A549 (cell line): ENCODE measurements around the gene CBARP. TPM values are rescaled to one million over a fixed set of nuclear protein-coding genes. Genes with fewer than 3 reads are reported as not detected.

Experiments
- BHLHE40 ChIP-seq: IDR thresholded peaks from 2 replicates; pipeline ENCODE4 v1.6.1; 2012; ENCODE audit warnings: low read depth, low read length, inconsistent platforms
- CBX2 ChIP-seq: fragments of 200-600 bp; sonication (generic); IDR thresholded peaks from 2 replicates; pipeline ENCODE4 v1.6.1; 2016; ENCODE audit warnings: low read depth, mild to moderate bottlenecking, borderline replicate concordance
- CBX8 ChIP-seq: fragments of 200-600 bp; sonication (generic); IDR thresholded peaks from 2 replicates; pipeline ENCODE4 v1.6.1; 2016
- CHD2 ChIP-seq: fragments of 150-350 bp; IDR thresholded peaks from 2 replicates; pipeline ENCODE4 v1.6.1; 2014; ENCODE audit warnings: low read length; ENCODE audit not compliant: partially characterized antibody
- E2F6 ChIP-seq: IDR thresholded peaks from 2 replicates; pipeline ENCODE4 v1.6.1; 2012; ENCODE audit warnings: low read depth, borderline replicate concordance
- EHMT2 ChIP-seq: fragments of 200-600 bp; sonication (generic); IDR thresholded peaks from 2 replicates; pipeline ENCODE4 v1.6.1; 2016; ENCODE audit warnings: antibody characterized with exemption, low read depth, mild to moderate bottlenecking, moderate library complexity
- ESRRA ChIP-seq: fragments of 150-350 bp; IDR thresholded peaks from 2 replicates; pipeline ENCODE4 v1.6.1; 2014; ENCODE audit warnings: mild to moderate bottlenecking, low read length, borderline replicate concordance
- FOSB ChIP-seq: fragments of 250-450 bp; sonication (Bioruptor Pico); IDR thresholded peaks from 2 replicates; pipeline ENCODE4 v1.5.0; 2020; ENCODE audit warnings: mild to moderate bottlenecking, moderate library complexity
- FOXS1 ChIP-seq: fragments of 250-450 bp; sonication (Bioruptor Pico); IDR thresholded peaks from 2 replicates; pipeline ENCODE4 v1.5.0; 2020; ENCODE audit warnings: mild to moderate bottlenecking, moderate library complexity
- HOXB13 ChIP-seq: fragments of 250-450 bp; sonication (Bioruptor Pico); IDR thresholded peaks from 2 replicates; pipeline ENCODE4 v1.5.0; 2020; ENCODE audit warnings: low read depth, mild to moderate bottlenecking, moderate library complexity
- HOXB5 ChIP-seq: fragments of 250-450 bp; sonication (Bioruptor Pico); IDR thresholded peaks from 2 replicates; pipeline ENCODE4 v1.5.0; 2020; ENCODE audit warnings: mild to moderate bottlenecking, moderate library complexity
- JUN ChIP-seq, 2 experiments: fragments of >200 bp; sonication (Bioruptor Twin); formaldehyde crosslinking; IDR thresholded peaks; 2 replicates in 1 of 2; 3 replicates in 1 of 2; pipeline ENCODE4 v1.6.1; 2016 to 2017
- KDM1A ChIP-seq: fragments of 200-600 bp; sonication (generic); IDR thresholded peaks from 2 replicates; pipeline ENCODE4 v1.6.1; 2016; ENCODE audit warnings: low read depth, mild to moderate bottlenecking
- KDM5A ChIP-seq: fragments of 200-600 bp; sonication (generic); IDR thresholded peaks from 2 replicates; pipeline ENCODE4 v1.6.1; 2016; ENCODE audit warnings: antibody characterized with exemption, mild to moderate bottlenecking
- MAFK ChIP-seq: fragments of 450-650 bp; IDR thresholded peaks from 2 replicates; pipeline ENCODE4 v1.6.1; 2014; ENCODE audit not compliant: partially characterized antibody
- NFE2L2 ChIP-seq: fragments of 150-350 bp; conservative IDR thresholded peaks from 2 replicates; pipeline ENCODE4 v1.6.1; 2014; ENCODE audit warnings: low read length
- NR3C1 ChIP-seq: fragments of >200 bp; sonication (Bioruptor Twin); formaldehyde crosslinking; IDR thresholded peaks from 3 replicates; pipeline ENCODE4 v1.6.1; 2017
- PBX3 ChIP-seq: IDR thresholded peaks from 2 replicates; pipeline ENCODE4 v1.6.1; 2012
- POLR2A ChIP-seq: IDR thresholded peaks from 2 replicates; pipeline ENCODE4 v1.6.1; 2012; ENCODE audit warnings: mild to moderate bottlenecking, low read length
- POLR2AphosphoS2 ChIP-seq: conservative IDR thresholded peaks from 2 replicates; pipeline ENCODE4 v1.6.1; 2012; ENCODE audit warnings: low read length, improper control_type of control experiment, inconsistent platforms
- RAD21 ChIP-seq, 2 experiments: fragments of >200 bp in 1 of 2; sonication (Bioruptor Twin) in 1 of 2; formaldehyde crosslinking in 1 of 2; IDR thresholded peaks in 1 of 2; conservative IDR thresholded peaks in 1 of 2; 2 replicates in 1 of 2; 3 replicates in 1 of 2; pipeline ENCODE4 v1.6.1; 2012 to 2018; ENCODE audit warnings: inconsistent platforms in 1 of 2
- RARB ChIP-seq: fragments of 250-450 bp; sonication (Bioruptor Pico); IDR thresholded peaks from 2 replicates; pipeline ENCODE4 v1.8.0; 2021; ENCODE audit warnings: mild to moderate bottlenecking, moderate library complexity
- RCOR1 ChIP-seq: fragments of 150-350 bp; IDR thresholded peaks from 2 replicates; pipeline ENCODE4 v1.6.1; 2014; ENCODE audit warnings: antibody characterized with exemption, low read length, low read depth
- RFX5 ChIP-seq: fragments of 450-650 bp; IDR thresholded peaks from 2 replicates; pipeline ENCODE4 v1.7.1; 2014; ENCODE audit warnings: antibody characterized with exemption, mild to moderate bottlenecking, moderate library complexity
- RNF2 ChIP-seq: fragments of 200-600 bp; sonication (generic); IDR thresholded peaks from 2 replicates; pipeline ENCODE4 v1.6.1; 2016; ENCODE audit warnings: low read depth, mild to moderate bottlenecking, antibody characterized with exemption, moderate library complexity, borderline replicate concordance
- TFCP2L1 ChIP-seq: fragments of 250-450 bp; sonication (Bioruptor Pico); IDR thresholded peaks from 2 replicates; pipeline ENCODE4 v1.5.0; 2021; ENCODE audit warnings: mild to moderate bottlenecking
- ZNF302 ChIP-seq: fragments of 250-450 bp; sonication (Bioruptor Pico); IDR thresholded peaks from 2 replicates; pipeline ENCODE4 v1.9.0; 2021; ENCODE audit warnings: inconsistent platforms, mild to moderate bottlenecking, moderate library complexity
- polyA plus RNA-seq, 4 experiments: library from polyadenylated mRNA; depleted of rRNA in 3 of 4; stranded (reverse); fragments of >200 nt; fragmentation: RNase III in 1 of 4; extraction: RNeasy Plus Mini Kit Qiagen cat#74134 plus additional on column Dnase treatment in 1 of 4; gene quantifications; 2 replicates in 3 of 4; 3 replicates in 1 of 4; pipeline ENCODE4 v1.2.3, GENCODE V29; 2011 to 2017
- TF ChIP-seq, protein P1 (sequence below): IDR thresholded peaks from 2 replicates; pipeline ENCODE4 v1.6.1; 2012
- TF ChIP-seq, protein P2 (sequence below): fragments of 250-450 bp; sonication (Bioruptor Pico); IDR thresholded peaks from 2 replicates; pipeline ENCODE4 v1.5.0; 2021; ENCODE audit warnings: mild to moderate bottlenecking, moderate library complexity, borderline replicate concordance
- TF ChIP-seq, protein P3 (sequence below): fragments of 150-350 bp; IDR thresholded peaks from 2 replicates; pipeline ENCODE4 v1.6.1; 2014; ENCODE audit warnings: low read depth, mild to moderate bottlenecking, low read length

The CBARP gene
- polyA plus RNA-seq, 2 of the 4 experiments (the other 2 are of a cell fraction) = 0.19 to 2.0 TPM

GRCh38 chr19:1249298-1249989 is 11.6 kb upstream of the CBARP start (continued):
- TF ChIP-seq MAFK (no peak), HOXB5 (CRISPR knock-in tag) (no peak), POLR2A (peak; percentile 91), RCOR1 (no peak), ESRRA (no peak), POLR2AphosphoS2 (no peak), RFX5 (no peak), PBX3 (no peak), EHMT2 (no peak), CBX2 (no peak), ZNF302 (CRISPR knock-in tag) (no peak), RNF2 (no peak), HOXB13 (CRISPR knock-in tag) (no peak), NR3C1 (no peak), RARB (CRISPR knock-in tag) (no peak), JUN (IDR thresholded peaks at IDR 0.05) (peak; percentile 73 to 77; a peak in 3 of 5 replicates), BHLHE40 (no peak), NFE2L2 (no peak), RAD21 (conservative IDR thresholded peaks at IDR 0.05 in 1 of 2, IDR thresholded peaks at IDR 0.05 in 1 of 2) (no peak), KDM1A (no peak), CHD2 (no peak), TFCP2L1 (peak; percentile 49; the same call in 1 of the 2 replicates), CBX8 (no peak), FOSB (CRISPR knock-in tag) (no peak), FOXS1 (CRISPR knock-in tag) (no peak), E2F6 (peak; percentile 74; the same call in 1 of the 2 replicates), KDM5A (no peak)
- TF ChIP-seq, protein P1, sequence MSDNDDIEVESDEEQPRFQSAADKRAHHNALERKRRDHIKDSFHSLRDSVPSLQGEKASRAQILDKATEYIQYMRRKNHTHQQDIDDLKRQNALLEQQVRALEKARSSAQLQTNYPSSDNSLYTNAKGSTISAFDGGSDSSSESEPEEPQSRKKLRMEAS = 0 out of 2 replicates have a peak, but pooled peaks have one; percentile 60
- TF ChIP-seq, protein P2, sequence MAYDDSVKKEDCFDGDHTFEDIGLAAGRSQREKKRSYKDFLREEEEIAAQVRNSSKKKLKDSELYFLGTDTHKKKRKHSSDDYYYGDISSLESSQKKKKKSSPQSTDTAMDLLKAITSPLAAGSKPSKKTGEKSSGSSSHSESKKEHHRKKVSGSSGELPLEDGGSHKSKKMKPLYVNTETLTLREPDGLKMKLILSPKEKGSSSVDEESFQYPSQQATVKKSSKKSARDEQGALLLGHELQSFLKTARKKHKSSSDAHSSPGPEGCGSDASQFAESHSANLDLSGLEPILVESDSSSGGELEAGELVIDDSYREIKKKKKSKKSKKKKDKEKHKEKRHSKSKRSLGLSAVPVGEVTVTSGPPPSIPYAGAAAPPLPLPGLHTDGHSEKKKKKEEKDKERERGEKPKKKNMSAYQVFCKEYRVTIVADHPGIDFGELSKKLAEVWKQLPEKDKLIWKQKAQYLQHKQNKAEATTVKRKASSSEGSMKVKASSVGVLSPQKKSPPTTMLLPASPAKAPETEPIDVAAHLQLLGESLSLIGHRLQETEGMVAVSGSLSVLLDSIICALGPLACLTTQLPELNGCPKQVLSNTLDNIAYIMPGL (CRISPR knock-in tag) = no peak
- TF ChIP-seq, protein P3, sequence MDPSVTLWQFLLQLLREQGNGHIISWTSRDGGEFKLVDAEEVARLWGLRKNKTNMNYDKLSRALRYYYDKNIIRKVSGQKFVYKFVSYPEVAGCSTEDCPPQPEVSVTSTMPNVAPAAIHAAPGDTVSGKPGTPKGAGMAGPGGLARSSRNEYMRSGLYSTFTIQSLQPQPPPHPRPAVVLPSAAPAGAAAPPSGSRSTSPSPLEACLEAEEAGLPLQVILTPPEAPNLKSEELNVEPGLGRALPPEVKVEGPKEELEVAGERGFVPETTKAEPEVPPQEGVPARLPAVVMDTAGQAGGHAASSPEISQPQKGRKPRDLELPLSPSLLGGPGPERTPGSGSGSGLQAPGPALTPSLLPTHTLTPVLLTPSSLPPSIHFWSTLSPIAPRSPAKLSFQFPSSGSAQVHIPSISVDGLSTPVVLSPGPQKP = no peak
